GM19328 (cell line): ENCODE data around the gene CCL4.
"Not testable (repeated sequence)": the region's sequence is repeated elsewhere in the genome, so short reads cannot be mapped to it uniquely, and the experiment has no call there.

ENCODE experiments used
- ATAC-seq: cut with Tn5 transposase; IDR thresholded peaks from one replicate; pipeline ENCODE4 v1.9.1; 2021; ENCODE audit warnings: mild to moderate bottlenecking, moderate library complexity; ENCODE audit not compliant: unreplicated experiment

The CCL4 gene

DNA sequence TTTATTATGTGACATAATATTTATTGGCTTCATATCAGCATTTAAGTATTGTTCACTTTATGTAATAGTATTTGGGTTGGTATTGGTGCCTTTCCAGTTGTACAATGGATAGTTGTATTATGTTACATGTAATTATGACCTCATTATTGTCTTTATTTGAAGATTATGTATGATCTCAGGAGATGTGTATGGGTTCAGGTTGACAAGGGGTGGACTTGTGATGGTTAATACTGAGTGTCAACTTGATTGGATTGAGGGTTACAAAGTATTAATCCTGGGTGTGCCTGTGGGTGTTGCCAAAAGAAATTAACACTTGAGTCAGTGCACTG is 12.0 kb downstream of the CCL4 start:
- not testable (repeated sequence) for ATAC-seq

DNA sequence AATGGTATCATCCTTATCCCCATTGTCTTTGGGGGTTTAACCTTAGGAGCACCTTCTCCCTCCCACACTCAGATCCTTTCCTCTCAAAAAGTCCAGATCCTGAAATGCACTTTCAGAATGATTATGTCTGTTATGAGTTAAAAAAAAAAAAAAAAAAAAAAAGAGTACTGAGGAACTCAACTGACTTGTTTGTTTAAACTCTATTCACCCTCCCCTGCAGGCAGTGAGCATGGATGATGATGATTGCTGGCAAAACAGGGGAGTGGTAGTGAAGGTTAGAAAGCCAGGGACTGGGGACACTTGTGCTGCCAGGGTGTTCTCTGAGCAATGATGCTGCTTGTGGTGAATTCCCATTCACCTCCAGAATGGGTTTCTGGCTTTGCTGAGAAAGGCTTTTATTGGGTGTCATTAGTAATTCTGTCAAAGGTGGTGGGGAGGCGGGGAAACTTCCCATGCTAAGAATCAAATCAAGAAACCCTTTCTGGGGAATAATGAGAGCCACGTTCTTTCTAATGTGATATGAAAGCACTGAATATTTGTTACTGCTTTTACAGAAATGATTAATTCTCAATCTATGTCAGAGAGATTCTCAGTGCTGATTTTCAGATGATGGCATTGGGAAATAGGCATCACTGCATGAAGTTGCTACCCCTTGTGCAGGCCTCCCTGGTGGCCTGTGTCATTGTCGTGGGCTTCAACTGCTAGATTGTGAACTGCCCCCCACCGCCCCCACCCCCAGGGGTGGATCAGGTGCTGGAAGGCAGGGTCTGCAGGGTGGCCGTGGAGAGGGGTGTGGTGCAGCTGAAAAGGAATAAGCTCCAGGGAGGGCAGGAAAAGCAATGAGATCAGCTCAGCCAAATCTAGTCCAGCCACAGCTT is 14.1 kb downstream of the CCL4 start:
- ATAC-seq: no peak

DNA sequence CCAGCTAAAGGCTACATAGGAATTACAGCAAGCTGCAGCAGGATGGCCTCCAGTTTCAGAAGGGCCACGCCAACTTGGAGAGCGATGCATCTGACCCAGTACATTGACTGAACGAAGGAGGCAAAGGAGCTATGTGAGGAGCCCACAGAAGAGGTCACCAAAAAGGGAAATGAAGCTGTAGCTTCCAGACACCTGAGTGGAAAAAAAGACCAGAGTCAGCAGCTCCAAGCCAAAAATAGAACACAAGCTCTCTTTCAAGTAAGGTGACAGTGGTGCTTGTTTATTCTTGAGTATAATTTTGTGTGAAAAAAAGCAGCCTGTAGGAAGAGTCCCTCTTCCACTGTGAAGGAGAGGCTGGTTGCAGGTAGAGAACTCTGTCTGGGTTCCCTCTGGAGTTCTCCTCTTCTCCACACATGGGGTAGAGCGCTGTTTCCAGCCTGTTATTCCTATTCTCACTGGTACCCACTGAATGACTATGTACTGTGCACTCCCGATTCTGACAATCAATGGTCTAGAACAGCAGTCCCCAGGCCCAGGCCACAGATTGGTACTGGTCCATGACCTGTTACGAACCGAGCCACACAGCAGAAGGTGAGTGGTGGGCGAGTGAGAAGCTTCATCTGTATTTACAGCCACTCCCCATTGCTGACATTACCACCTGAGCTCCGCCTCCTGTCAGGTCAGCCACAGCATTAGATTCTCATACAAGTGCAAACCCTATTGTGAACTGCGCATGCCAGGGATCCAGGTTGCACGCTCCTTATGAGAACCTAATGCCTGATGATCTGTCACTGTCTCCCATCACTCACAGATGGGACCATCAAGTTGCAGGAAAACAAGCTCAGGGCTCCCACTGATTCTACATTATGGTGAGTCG is 15.1 kb downstream of the CCL4 start:
- no peak for ATAC-seq

DNA sequence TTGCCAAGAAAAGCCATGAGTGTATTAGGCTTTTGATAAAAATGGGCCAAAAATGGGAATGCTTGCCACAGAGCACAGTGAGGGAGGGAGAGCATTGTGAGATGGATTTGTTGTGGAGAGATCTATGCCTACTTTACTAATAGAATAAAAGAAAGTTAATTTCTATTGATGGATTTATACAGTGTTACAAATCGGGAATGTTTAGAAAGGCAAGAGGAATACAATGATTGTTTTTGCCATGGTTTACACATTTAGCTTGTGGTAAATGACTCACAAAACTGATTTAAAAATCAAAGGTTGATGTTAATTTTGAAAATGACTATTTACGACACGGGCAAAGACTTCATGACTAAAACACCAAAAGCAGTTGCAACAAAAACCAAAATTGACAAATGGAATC is 16.6 kb downstream of the CCL4 start:
- no peak for ATAC-seq

DNA sequence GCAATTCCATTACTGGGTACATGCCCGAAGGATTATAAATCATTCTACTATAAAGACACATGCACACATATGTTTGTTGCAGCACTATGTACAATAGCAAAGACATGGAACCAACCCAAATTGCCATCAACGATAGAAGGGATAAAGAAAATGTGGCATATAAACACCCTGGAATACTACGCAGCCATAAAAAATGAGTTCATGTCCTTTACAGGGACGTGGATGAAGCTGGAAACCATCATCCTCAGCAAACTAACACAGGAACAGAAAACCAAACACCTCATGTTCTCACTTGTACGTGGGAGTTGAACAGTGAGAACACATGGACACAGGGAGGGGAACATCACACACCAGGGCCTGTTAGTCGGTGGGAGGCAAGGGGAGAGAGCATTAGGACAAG is 17.5 kb downstream of the CCL4 start:
- ATAC-seq: not testable (repeated sequence)

DNA sequence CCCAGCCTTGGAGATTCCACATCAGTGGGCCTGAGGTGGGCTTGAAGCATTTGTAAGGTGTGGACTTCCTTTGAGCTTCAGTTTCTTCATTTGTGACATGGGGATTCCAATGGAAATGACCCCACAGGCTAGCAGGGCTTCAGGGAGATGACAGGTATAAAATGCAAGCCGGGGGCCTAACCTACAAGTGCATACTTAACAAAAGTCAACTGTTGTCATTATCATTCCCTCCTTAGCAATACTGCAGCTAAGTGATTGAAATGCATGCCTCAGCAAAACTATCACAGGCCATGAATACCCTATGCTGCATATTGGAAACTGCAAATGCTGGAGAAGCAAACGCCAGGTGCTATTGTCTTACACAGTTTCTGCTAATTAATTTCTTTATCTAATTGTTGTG is 19.8 kb downstream of the CCL4 start:
- no peak for ATAC-seq

DNA sequence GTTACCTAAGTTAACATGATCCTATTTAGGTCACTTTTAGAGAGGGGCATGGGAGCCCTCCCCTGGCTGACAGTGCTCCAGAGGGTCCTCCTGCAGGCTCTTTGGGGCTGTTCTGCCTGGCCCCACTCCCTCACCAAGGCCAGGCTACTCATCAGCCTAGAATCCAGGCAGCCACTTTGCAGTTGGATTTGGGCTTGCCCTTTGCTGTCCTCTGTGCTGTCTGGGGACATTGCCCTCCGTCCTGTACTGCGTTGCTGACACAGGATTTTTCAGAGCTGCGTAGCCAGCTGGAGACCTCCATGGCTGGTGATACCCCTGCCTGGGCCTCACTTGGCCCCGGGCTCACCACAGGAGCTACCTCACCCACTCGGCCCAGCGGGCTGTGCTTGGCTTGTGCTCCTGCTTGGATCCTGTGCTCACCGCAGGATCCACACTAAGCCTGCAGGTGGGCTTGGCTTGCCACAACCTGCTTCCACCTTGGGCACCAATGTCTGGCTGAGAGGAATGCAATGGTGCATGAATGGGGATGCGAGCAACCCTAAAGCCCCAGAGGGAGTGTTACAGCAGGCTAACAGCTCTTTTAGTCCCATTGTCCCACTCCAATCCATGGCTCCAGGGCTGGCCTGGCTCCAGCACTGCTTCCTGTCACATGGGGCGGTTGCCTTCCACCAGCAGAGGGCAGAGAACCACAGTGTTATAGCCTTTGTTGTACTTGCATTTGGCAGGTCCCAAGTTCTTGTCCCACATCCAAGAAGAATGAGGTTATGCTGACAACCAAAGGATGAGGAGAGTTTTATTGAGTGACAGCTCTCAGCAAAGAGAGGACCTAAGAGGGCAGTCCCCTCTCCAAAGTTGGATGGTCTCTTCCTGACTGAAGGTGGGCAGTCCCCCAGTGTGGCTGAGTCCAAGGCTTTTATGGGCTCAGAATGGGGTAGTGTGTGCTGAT is 21.5 kb downstream of the CCL4 start:
- no peak for ATAC-seq

DNA sequence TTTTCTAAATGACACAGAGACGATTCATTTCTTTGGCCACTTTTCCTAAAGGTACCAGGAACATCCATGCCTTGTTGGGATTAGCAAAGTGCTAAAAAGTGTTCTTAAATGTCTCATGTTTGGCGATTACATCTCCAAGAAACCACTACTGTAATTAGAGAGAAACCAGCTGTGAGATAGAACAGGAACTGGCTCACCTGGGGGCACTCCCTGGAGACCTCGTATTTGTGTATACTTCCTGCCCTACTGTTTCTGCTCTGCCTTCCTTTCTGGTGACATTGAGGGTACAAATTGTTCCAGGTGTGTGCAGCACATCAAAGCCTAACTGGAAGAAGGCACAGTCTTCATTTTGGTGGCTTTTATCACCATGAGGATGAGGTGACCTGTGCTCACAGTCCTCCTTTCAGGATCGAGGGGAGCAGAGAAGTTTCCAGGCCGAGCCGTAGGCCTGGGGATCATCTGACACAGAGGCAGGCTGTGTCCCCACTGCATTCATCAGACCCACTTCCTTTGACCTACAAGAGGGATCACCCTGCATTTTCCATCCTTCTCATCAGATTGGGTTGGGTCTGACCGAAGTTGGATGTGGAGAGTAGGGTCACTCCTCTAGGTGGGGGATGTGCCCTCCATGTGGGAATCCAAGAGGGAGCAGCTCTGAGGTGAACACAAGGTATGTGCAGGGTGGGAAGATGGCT is 23.7 kb downstream of the CCL4 start:
- ATAC-seq: no peak

DNA sequence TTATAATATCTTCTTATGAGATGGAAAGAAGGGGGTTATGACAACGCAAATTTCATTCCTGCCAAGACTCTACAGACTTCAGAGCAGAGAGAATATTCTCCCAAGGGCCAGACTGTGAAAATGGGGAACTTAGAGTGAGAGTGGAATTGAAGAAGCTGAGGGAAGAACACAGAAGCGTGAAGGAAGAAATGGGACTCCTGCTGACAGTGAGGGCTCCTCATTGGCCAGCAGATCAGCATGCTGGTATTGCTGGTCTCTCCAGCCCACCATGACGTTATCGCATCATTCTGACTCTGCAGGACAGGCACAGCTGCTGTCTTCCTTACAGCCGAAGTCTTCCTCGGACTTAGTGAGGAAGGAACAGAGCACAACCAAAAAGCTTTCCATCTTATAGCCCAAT is 24.3 kb downstream of the CCL4 start:
- ATAC-seq: no peak

DNA sequence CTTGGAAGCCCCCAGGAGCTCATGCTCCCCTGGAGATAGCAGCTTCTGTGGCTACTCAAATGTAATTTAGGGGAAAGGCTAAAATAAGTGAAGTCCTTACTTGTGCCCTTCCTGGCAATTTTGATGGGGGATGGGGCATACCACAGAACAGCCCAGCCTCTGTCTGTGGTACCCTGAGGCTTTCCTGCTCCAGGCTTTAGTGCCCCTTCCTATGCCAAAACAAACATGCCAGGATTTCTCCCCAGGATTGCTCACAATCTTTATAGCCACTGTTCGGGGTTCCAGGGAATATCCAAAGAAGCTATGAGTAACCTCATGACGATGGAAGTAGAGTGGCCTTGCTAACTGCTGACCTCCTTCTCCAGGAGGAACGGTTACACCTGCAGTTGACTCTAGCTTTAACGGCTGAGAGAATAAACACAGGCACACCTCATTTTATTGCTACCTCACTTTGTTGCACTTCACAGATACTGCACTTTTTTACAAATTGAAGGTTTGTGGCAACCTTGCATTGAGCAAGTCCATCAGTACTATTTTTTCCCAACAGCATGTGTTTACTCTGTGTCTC is 24.9 kb downstream of the CCL4 start:
- no peak for ATAC-seq

DNA sequence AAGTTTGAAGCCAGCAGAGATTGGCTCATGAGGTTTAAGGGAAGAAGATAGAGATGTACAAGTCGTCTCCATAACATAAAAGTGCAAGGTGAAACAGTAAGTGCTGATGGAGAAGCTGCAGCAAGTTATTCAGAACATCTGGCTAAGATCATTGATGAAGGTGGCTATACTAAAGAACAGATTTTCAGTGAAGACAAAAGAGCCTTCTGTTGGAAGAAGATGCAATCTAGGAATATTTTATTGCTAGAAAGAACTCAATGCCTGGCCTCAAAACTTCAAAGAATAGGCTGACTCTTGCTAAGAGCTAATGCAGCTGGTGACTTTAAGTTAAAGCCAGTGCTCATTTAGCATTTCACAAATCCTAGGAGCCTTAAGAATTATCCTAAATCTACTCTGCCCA is 26.0 kb downstream of the CCL4 start:
- no peak for ATAC-seq

DNA sequence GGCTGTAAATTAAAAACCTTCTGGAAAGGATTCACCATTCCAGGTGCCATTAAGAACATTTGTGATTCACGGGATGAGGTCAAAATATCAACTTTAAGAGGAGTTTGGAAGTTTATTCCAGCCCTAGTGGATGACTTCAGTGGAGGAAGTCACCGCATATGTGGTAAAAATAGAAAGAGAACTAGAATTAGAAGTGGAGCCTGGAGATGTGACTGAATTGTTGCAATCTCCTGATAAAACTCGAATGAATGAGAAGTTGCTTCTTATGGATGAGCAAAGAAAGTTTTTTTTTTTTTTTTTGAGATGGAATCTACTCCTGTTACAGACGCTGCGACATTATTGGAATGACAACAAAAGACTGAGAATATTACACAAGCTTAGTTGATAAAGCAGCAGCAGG is 26.7 kb downstream of the CCL4 start:
- no peak for ATAC-seq

DNA sequence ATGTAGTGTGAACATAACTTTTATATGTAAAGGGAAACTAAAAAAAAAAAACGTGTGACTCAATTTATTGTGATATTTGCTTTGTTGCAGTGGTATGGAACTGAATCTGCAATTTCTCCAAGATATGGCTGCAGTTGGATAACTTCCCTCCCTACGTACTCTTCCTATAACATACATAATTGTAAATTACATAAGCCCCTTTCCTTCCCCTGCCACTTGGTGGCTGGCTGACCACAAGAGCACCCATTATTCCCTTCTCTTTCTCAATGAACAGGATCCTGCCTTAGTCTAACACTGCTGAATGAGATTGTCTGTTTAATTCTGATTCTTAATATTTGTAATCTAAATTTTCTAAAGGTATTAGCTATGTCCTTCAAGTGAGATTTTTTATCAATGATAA is 27.8 kb downstream of the CCL4 start:
- no peak for ATAC-seq

DNA sequence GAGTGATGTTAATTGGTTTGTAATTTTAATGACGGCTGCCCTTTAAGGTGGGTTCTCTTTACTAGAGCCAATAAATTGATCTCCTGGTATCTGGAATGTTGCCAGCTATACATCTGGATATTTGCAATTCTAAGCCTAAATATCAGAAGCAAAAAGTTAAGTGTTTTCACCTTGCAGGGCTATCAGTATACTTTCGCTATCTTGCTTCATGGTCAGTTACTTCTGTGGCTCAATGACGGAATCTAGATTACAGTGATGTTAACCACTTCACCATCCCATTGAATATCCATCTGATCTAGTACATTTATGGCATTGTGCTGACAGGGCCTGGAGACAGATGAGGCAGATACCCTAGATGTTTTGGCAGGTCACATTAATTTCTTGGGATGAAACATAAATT is 28.3 kb downstream of the CCL4 start:
- ATAC-seq: no peak

DNA sequence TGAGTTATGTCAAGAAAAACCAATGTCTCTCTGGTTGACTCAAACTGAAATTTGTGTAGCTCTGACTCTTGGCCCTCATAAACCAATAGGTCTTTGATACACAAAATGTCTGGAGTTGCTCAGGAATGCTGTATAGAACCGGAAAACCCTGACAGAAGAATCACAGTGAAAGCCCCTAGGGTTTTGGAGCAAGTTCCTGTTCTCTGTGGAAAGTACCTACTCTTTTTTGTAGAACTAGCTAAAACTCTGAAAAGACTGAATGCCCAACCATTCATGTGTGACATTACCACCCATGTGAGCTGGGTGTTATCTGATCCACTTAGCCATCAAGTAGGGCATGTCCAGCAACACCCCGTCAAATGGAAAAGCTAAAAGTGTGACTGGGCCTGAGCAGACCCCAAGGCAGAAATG is 28.8 kb downstream of the CCL4 start:
- ATAC-seq: no peak

DNA sequence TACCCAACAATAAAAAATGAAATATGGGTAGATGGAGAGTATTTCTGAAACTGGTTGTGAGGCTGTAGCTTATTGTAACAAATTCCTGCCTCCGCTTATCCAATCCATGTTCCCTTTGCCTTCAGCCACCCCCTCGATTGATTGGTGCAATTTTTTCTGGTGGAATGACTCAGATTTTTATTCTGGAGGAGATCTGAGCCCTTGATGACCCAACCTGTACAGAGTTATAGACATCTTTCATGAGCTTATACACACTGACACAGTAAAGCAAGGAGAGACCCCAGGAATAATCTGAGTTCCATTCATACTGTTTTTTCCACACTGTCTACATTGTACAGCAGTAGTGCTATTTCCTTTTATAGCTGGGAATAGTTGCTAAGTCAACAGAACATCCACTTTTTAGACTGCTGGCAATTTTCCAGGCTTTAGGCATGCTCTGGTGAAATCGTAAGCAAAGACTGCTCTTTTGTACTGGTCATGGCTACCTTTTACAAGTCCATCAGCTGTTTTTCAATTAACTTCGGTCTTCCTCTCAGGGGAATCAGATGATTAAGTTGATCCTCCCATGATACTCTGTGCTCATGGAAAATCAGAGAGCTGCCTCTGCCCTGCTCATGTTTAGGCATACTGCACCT is 30.1 kb downstream of the CCL4 start:
- no peak for ATAC-seq

DNA sequence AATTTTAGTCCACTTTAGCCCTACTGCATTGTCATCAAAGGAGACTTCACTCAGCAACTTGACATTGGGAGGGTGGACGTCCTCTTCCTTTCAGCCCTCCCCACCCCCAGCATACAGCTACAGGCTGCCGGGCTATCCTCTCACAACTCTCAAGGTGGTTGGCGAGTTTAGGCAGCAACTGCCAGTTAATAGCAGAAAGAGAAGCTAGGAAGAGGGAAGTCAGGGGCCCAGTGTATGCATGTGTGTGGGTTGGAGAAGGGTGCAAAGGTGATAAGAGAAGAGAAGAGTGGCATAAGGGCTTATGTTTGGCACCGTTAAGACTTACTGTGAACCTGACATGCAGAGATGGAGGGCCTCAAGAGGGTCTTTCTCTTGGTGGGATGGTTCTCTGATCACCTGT is 31.8 kb downstream of the CCL4 start:
- no peak for ATAC-seq

DNA sequence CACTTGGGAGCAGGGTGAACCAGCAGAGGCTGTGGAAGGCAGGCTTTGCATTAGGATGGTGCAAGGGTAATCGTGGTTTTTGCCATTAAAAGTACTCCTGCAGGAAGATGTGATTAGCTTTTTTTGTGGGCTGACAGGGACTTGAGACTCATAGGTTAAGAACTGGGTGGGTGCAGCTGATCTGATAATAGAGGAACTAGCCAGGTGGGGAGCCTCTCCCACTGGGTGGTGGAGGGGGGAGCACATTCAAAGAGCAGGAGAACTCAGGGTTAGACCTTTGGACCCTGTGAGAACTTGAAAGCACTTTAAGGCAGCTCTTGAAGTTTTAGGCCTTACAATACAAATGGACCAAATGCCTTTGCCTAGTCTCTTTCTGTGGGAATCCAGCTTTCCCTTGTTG is 32.4 kb downstream of the CCL4 start:
- no peak for ATAC-seq

DNA sequence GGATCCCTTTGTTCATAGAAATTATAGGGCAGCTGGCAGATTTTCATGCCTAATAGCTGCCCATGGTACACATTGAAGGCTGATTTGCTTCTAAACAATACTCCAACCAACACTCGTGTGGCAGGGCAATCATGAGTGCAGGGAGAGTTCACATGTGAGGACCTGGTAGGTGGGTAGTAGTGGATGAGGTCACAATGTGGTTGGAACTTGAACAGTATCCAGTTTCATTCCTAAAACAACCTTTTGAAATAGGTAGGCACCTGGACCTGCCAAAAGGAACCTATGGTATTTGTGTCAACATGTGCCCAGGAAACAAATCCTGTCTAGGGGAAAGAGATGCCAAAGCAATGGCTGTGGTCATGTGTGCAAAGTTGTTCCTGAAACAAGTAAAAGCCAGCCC is 32.8 kb downstream of the CCL4 start:
- no peak for ATAC-seq

DNA sequence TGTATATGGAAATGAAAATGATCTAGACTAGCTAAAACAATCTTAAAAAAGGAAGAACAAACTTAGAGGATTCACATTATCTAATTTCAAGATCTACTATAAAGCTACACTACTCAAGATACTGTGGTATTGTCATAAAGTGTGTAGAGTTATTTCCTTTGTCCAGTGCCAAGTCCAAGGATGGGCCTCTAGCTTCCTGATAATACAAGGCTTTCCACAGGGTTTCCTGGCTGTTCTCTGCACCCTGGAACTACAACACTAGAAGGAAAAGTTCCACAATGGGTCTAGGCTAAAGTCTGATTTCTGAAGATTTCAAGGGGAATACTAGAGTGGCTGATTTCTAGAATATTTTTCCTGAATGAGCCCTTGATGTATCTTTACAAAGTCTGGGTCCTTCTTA is 38.6 kb downstream of the CCL4 start:
- no peak for ATAC-seq
